ENCODE measurements around the gene ANAPC16. TPM values are rescaled to one million over a fixed set of nuclear protein-coding genes. Genes with fewer than 3 reads are reported as not detected.

The ANAPC16 gene
- total and polyA plus RNA-seq, 2 experiments from 2014 or later = 77.5 to 126 TPM

DNA sequence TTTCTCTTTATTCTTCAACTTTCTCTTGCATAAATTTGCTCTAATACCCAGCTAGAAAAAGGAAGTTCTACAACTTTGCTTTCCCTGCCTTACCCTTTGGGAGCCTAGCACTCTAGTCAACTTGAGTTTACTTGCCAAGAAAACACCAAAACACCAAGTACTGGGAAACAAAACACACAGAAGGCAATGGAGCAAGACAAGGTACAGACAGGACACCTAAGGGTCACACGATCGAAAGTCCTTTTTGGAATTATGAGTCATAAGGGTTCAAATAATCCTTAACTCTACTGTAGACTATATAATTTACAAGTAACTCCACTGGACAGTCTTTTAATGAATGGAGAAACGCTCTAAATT is 42.6 kb upstream of the ANAPC16 start:
- Mint-ChIP-seq H3K9me3 (no peaks in the 10 kb centered on the region), H3K27ac (0 out of 2 replicates have a peak overlapping the region, but pooled peaks have one; percentile 4), H3K4me1 (no peaks in the 10 kb centered on the region; the same call in 2 of the 3 replicates), H3K4me3 (no peak overlapping the region), H3K27me3 (ENCODE audit: insufficient read depth, low read depth, poor library complexity) (no peaks in the 10 kb centered on the region), H3K36me3 (ENCODE audit: low read depth) (peaks cover 7% of the 10 kb centered on the region; the same call in 1 of the 3 replicates)
- no peak for ATAC-seq
- no peak for DNase-seq (ENCODE audit: low spot score)
- no peak overlapping the region for H3K4me2 ChIP-seq
- H4K20me1 ChIP-seq (replicated peaks; ENCODE audit: insufficient read depth) = no peaks in the 10 kb centered on the region; the same call in 1 of the 2 replicates
- no peaks in the 10 kb centered on the region for H3K36me3 ChIP-seq (ENCODE audit: insufficient read depth)
- no peaks in the 10 kb centered on the region for H3K79me2 ChIP-seq (replicated peaks; ENCODE audit: insufficient read depth)
- peak overlapping the region; percentile 72; the same call in 1 of the 2 replicates for H3K27ac ChIP-seq (ENCODE audit: low read depth)
- H3K27me3 ChIP-seq (ENCODE audit: insufficient read depth) = no peaks in the 10 kb centered on the region
- H3K9me2 ChIP-seq (ENCODE audit: insufficient read depth) = no peaks in the 10 kb centered on the region
- TF ChIP-seq EZH2 (IDR thresholded peaks at IDR 0.05; ENCODE audit: low read depth, unreplicated experiment) (no peak), JUNB (IDR thresholded peaks at IDR 0.05; ENCODE audit: unreplicated experiment) (no peak), POLR2AphosphoS5 (IDR thresholded peaks at IDR 0.05; ENCODE audit: low read depth) (no peak), STAT1 (IDR thresholded peaks at IDR 0.05; ENCODE audit: unreplicated experiment) (no peak), ZNF462 (CRISPR knock-in tag; IDR thresholded peaks at IDR 0.05) (no peak), CREB1 (CRISPR knock-in tag; IDR thresholded peaks at IDR 0.05; ENCODE audit: low read depth) (no peak), ZNF331 (CRISPR knock-in tag; IDR thresholded peaks at IDR 0.05; ENCODE audit: low read depth) (no peak), CTCF (conservative IDR thresholded peaks at IDR 0.05; ENCODE audit: low read depth in 2 of 2) (no peak), EZH2phosphoT487 (IDR thresholded peaks at IDR 0.05; ENCODE audit: unreplicated experiment) (no peak), ZNF114 (CRISPR knock-in tag; IDR thresholded peaks at IDR 0.05) (no peak), NANOG (IDR thresholded peaks at IDR 0.05; ENCODE audit: borderline replicate concordance) (no peak), REST (IDR thresholded peaks at IDR 0.05; ENCODE audit: unreplicated experiment) (no peak)
- TF ChIP-seq, protein P1, sequence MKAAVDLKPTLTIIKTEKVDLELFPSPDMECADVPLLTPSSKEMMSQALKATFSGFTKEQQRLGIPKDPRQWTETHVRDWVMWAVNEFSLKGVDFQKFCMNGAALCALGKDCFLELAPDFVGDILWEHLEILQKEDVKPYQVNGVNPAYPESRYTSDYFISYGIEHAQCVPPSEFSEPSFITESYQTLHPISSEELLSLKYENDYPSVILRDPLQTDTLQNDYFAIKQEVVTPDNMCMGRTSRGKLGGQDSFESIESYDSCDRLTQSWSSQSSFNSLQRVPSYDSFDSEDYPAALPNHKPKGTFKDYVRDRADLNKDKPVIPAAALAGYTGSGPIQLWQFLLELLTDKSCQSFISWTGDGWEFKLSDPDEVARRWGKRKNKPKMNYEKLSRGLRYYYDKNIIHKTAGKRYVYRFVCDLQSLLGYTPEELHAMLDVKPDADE (IDR thresholded peaks at IDR 0.05) = no peak
- H3K4me1 ChIP-seq (ENCODE audit: insufficient read depth) = no peaks in the 10 kb centered on the region
- H3F3A ChIP-seq (replicated peaks; ENCODE audit: low read depth) = no peaks in the 10 kb centered on the region
- no peak overlapping the region for H3K4me3 ChIP-seq
- H2AFZ ChIP-seq = no peak overlapping the region

All from GM23338 (cell line).